Effector memory CD4-positive, alpha-beta T cell (primary cell): ENCODE measurements around the gene TPGS1.

Experiments used
- DNase-seq, 3 donors: peaks; one replicate each; pipeline ENCODE4 v3.0.0-alpha.2; 2020
- H3K27ac ChIP-seq: 2 replicates; pipeline ENCODE4 v1.7.0; 2013; ENCODE audit warnings: mild to moderate bottlenecking, low read length, moderate library complexity; ENCODE audit not compliant: insufficient read depth, poor library complexity, severe bottlenecking
- H3K27me3 ChIP-seq: replicated peaks from 2 replicates; pipeline ENCODE4 v1.7.0; 2013; ENCODE audit warnings: mild to moderate bottlenecking, low read length; ENCODE audit not compliant: insufficient read depth, control insufficient read depth, poor library complexity, severe bottlenecking
- H3K36me3 ChIP-seq: 2 replicates; pipeline ENCODE4 v1.7.0; 2013; ENCODE audit warnings: mild to moderate bottlenecking, low read length, moderate library complexity; ENCODE audit not compliant: control insufficient read depth, insufficient read depth
- H3K4me1 ChIP-seq: 2 replicates; pipeline ENCODE4 v1.7.0; 2013; ENCODE audit warnings: low read length, mild to moderate bottlenecking; ENCODE audit not compliant: control insufficient read depth, insufficient read depth, poor library complexity, severe bottlenecking
- H3K4me3 ChIP-seq: 2 replicates; pipeline ENCODE4 v1.7.0; 2013; ENCODE audit warnings: low read length, low read depth, mild to moderate bottlenecking; ENCODE audit not compliant: insufficient read depth, poor library complexity, severe bottlenecking
- H3K9me3 ChIP-seq: 2 replicates; pipeline ENCODE4 v1.7.0; 2013; ENCODE audit warnings: mild to moderate bottlenecking, low read length, moderate library complexity; ENCODE audit not compliant: control insufficient read depth

Gene TPGS1

GRCh38 chr19:558770-559439 lies 51.6 kb downstream of the TPGS1 start:
- no peak for DNase-seq
- H3K27ac ChIP-seq: no peak overlapping the region

GRCh38 chr19:560121-560520 lies 52.8 kb downstream of the TPGS1 start:
- Histone ChIP-seq H3K27me3 (no peaks in the 10 kb centered on the region), H3K36me3 (no peaks in the 10 kb centered on the region), H3K4me1 (no peaks in the 10 kb centered on the region), H3K27ac (no peak overlapping the region), H3K9me3 (no peaks in the 10 kb centered on the region), H3K4me3 (no peak overlapping the region)
- DNase-seq: no peak

More at GRCh38 chr19:558770-559439, 51.6 kb downstream of the TPGS1 start:
- no peaks in the 10 kb centered on the region for H3K36me3 ChIP-seq
- no peaks in the 10 kb centered on the region for H3K9me3 ChIP-seq
- no peaks in the 10 kb centered on the region for H3K4me1 ChIP-seq
- no peak overlapping the region for H3K4me3 ChIP-seq
- no peaks in the 10 kb centered on the region for H3K27me3 ChIP-seq

- Histone ChIP-seq H3K4me1 (peaks cover 7% of the 10 kb centered on the region), H3K9me3 (no peaks in the 10 kb centered on the region), H3K27ac (no peak overlapping the region), H3K4me3 (no peak overlapping the region), H3K36me3 (no peaks in the 10 kb centered on the region), H3K27me3 (no peaks in the 10 kb centered on the region)
- no peak for DNase-seq
Measured at GRCh38 chr19:566403-566802, 59.1 kb downstream of the TPGS1 start.

GRCh38 chr19:566844-567243 lies 59.5 kb downstream of the TPGS1 start:
- H3K27ac ChIP-seq: no peak overlapping the region
- H3K4me1 ChIP-seq: peaks cover 8% of the 10 kb centered on the region
- H3K36me3 ChIP-seq: no peaks in the 10 kb centered on the region
- H3K27me3 ChIP-seq: no peaks in the 10 kb centered on the region
- no peak for DNase-seq
- H3K9me3 ChIP-seq: no peaks in the 10 kb centered on the region
- no peak overlapping the region for H3K4me3 ChIP-seq

GRCh38 chr19:567296-567900 lies 60.1 kb downstream of the TPGS1 start:
- H3K9me3 ChIP-seq: no peaks in the 10 kb centered on the region
- H3K4me1 ChIP-seq: peaks cover 10% of the 10 kb centered on the region
- H3K36me3 ChIP-seq: no peaks in the 10 kb centered on the region
- H3K27ac ChIP-seq: no peak overlapping the region
- H3K27me3 ChIP-seq: no peaks in the 10 kb centered on the region
- no peak overlapping the region for H3K4me3 ChIP-seq
- no peak for DNase-seq
